GM20431 (cell line): ENCODE data around the gene MATN3.

Source experiments
- in situ Hi-C: fragments of 300-500 bp; cut with MseI, MboI; formaldehyde crosslinking; loops from one replicate; pipeline ENCODE4 v1.15.0; 2020; ENCODE audit warnings: low sequenced_read_pairs; ENCODE audit not compliant: unreplicated experiment

The MATN3 gene

DNA sequence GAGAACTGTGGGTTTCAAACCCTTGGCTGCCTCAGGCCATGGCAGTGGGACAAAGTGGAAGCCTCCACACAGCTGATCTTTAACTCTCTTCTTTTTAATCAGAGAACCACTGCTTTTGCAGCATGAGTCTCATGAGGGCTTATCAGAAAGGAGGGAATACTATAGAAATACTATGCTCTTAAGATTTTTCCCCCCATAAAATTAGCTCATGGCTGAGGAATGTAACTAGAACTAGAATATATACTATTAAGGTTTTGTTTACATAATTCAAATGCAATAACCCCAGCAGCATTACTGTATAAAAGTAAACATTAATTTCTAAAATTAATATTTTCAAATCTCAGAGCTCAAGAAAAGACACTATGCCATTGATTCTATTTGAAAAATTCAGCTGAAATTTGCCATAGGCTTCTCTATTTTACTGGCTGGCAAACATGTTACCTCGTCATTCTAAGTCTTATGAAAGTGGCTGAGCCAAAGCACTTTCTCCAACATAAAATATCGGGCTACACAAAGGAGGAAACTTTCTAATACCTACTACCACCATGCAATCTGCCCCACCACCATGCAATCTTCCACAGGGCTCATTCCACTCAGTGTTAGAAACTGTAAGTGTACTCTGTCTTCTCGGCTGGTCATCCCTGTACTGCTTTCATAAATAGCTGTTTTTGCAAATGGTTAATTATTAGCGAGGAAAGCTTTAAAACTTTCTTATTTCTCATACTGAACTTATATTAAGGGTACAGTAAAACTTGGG lies 65.1 kb downstream of the MATN3 start:
- in situ Hi-C loops, result no loop called here

DNA sequence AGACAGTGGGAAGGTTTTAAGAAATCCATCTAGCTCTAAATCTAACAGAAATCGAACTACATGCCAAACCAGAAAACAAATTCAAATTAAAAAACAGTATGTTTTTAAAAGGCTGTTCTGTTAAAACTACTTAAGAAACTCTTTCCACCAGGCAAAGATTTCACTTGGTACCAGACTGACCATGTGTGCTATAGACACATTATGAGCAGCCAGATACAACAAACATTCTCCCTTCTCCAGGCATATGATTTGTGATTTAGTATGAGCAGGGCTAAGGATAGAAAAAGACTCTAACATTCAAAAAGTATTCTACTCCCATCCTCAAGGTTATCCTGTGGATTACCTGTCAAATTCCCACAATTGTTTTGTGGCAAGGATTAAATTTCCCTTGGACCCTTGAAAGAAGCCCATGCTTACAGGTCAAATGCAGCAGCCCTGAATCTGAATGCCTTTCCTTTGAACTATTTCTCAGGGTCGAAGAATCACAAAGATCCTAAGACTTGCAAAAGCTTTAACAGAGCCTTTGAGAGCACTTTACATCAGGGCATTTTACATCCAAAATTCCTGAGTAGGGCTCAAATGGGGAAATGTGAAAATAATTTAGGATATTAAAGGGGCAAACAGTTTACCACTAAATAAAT lies 68.1 kb downstream of the MATN3 start:
- in situ Hi-C loops, result no loop called here

DNA sequence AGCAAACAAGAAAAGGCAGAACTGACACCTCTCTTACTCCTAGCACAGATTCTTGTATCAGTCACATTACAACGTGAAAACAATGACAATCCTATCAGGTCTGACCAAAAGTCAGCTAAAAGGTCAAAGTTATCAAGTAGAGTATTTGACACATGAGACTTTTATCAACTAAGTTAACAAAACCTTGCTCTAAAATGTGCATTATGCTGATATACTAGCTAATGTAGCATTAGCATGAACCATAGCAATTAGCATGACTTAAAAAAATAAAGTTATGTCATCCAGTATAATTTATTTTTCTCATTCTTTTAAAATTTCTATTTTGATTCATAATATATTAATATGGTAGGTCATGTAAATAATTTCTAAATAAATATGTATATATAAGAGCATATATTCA lies 69.3 kb downstream of the MATN3 start:
- in situ Hi-C loops, result no loop called here

DNA sequence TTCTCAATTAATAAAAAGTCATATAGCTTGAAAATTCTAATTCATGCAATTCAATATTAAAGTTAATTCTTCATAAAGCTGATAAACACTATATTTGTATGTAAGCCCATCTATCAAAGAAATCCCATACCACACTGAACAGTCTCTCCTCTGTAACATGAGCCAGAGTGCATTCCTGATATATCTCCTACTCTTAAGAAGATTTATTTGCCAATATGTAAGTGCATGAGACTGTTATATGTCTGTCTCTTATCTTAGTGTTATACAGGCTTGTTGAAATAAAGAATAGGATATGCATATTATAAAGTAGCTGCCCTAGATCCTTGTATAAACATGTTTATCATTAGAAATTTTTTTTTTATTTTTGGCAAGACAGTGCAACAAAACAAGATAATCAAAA lies 70.3 kb downstream of the MATN3 start:
- in situ Hi-C loops, result no loop called here
